ENCODE data around the gene ANKAR. TPM values are rescaled to one million over a fixed set of nuclear protein-coding genes. Genes with fewer than 3 reads are reported as not detected.

Gene ANKAR
- total RNA-seq, 1 experiment from 2014 or later: 1.3 TPM

GRCh38 chr2:189627789-189628188 lies 46.7 kb upstream of the ANKAR start:
- ChIA-PET CTCF (no interaction called here), POLR2A (no interaction called here)
- Mint-ChIP-seq H3K9me3 (no peaks in the 10 kb centered on the region), H3K4me1 (peaks cover 15% of the 10 kb centered on the region), H3K27ac (no peak overlapping the region), H3K27me3 (ENCODE audit: low read depth) (no peaks in the 10 kb centered on the region), H3K4me3 (no peak overlapping the region), H3K36me3 (no peaks in the 10 kb centered on the region)
- no peak for DNase-seq (ENCODE audit: low spot score)
- TF ChIP-seq ARID4B (CRISPR knock-in tag; IDR thresholded peaks at IDR 0.05; ENCODE audit: borderline replicate concordance): no peak
- no peak for TF ChIP-seq ATF2 (CRISPR knock-in tag; IDR thresholded peaks at IDR 0.05; ENCODE audit: borderline replicate concordance, low read depth)
- TF ChIP-seq ZNF416 (CRISPR knock-in tag; IDR thresholded peaks at IDR 0.05): no peak
- no peak for TF ChIP-seq RELA (CRISPR knock-in tag; IDR thresholded peaks at IDR 0.05; ENCODE audit: borderline replicate concordance)
- no peak for TF ChIP-seq OVOL2 (CRISPR knock-in tag; IDR thresholded peaks at IDR 0.05; ENCODE audit: borderline replicate concordance)
- no peak for TF ChIP-seq ZNF512 (CRISPR knock-in tag; IDR thresholded peaks at IDR 0.05; ENCODE audit: borderline replicate concordance)
- TF ChIP-seq NR1H2 (CRISPR knock-in tag; IDR thresholded peaks at IDR 0.05): no peak
- TF ChIP-seq PRRX2 (CRISPR knock-in tag; IDR thresholded peaks at IDR 0.05): no peak
- no peak for TF ChIP-seq AFF4 (CRISPR knock-in tag; IDR thresholded peaks at IDR 0.05; ENCODE audit: borderline replicate concordance)
- TF ChIP-seq MXD4 (CRISPR knock-in tag; IDR thresholded peaks at IDR 0.05; ENCODE audit: borderline replicate concordance): no peak
- no peak for TF ChIP-seq SP1 (CRISPR knock-in tag; conservative IDR thresholded peaks at IDR 0.05)
- no peak for TF ChIP-seq RORB (CRISPR knock-in tag; IDR thresholded peaks at IDR 0.05)
- TF ChIP-seq MAX (CRISPR knock-in tag; IDR thresholded peaks at IDR 0.05): no peak
- ATAC-seq: no peak

All from WTC11 (cell line).